Neural cell (in vitro differentiated cells): ENCODE results near the gene VEPH1. TPM values are rescaled to one million over a fixed set of nuclear protein-coding genes. Genes with fewer than 3 reads are reported as not detected.

Experiments used
- H2AFZ ChIP-seq: fragments of 200-600, 300-800 bp; sonication (generic), shearing (Covaris generic); 2 replicates; pipeline ENCODE4 v1.6.0; 2014; ENCODE audit warnings: low read depth, mild to moderate bottlenecking, antibody characterized with exemption, low read length, moderate library complexity
- H3F3A ChIP-seq: fragments of 200-600 bp; shearing (Covaris generic); 2 replicates; pipeline ENCODE4 v1.6.1; 2016; ENCODE audit warnings: mild to moderate bottlenecking, moderate library complexity, mixed read lengths, antibody characterized with exemption, low read length; ENCODE audit not compliant: insufficient read depth, poor library complexity, severe bottlenecking
- H3K27ac ChIP-seq: fragments of 200-600, 300-800 bp; sonication (generic), shearing (Covaris generic); 2 replicates; pipeline ENCODE4 v1.5.1; 2014; ENCODE audit warnings: mild to moderate bottlenecking, low read length, moderate library complexity
- H3K27me3 ChIP-seq: fragments of 300-800, 200-600 bp; sonication (generic), shearing (Covaris generic); 2 replicates; pipeline ENCODE4 v1.6.0; 2014; ENCODE audit warnings: mild to moderate bottlenecking, low read depth, low read length, moderate library complexity; ENCODE audit not compliant: insufficient read depth
- H3K36me3 ChIP-seq: fragments of 300-800, 200-600 bp; sonication (generic), shearing (Covaris generic); 2 replicates; pipeline ENCODE4 v1.5.1; 2014; ENCODE audit warnings: mild to moderate bottlenecking, antibody characterized with exemption, low read length, moderate library complexity; ENCODE audit not compliant: insufficient read depth
- H3K4me2 ChIP-seq: fragments of 300-800, 200-600 bp; sonication (generic), shearing (Covaris generic); 2 replicates; pipeline ENCODE4 v1.6.0; 2014; ENCODE audit warnings: mild to moderate bottlenecking, low read length
- H3K4me3 ChIP-seq: fragments of 300-800, 200-600 bp; sonication (generic), shearing (Covaris generic); 2 replicates; pipeline ENCODE4 v1.5.1; 2014; ENCODE audit warnings: mild to moderate bottlenecking, low read length, moderate library complexity
- H3K79me2 ChIP-seq: fragments of 200-600 bp; shearing (Covaris generic); replicated peaks from 2 replicates; pipeline ENCODE4 v1.6.0; 2014; ENCODE audit warnings: mild to moderate bottlenecking, low read length, moderate library complexity; ENCODE audit not compliant: insufficient read depth
- H3K9ac ChIP-seq: fragments of 300-800, 200-600 bp; sonication (generic), shearing (Covaris generic); 2 replicates; pipeline ENCODE4 v1.6.1; 2016; ENCODE audit warnings: mild to moderate bottlenecking, low read length, mixed read lengths
- H3K9me2 ChIP-seq: fragments of 200-600 bp; shearing (Covaris generic); 2 replicates; pipeline ENCODE4 v1.6.1; 2016; ENCODE audit warnings: mild to moderate bottlenecking, low read length, mixed read lengths; ENCODE audit not compliant: insufficient read depth
- H3K9me3 ChIP-seq: fragments of 200-600, 300-800 bp; sonication (generic), shearing (Covaris generic); 2 replicates; pipeline ENCODE4 v1.6.1; 2016; ENCODE audit warnings: mild to moderate bottlenecking, mixed run types, low read length, moderate library complexity, mixed read lengths
- H4K20me1 ChIP-seq: fragments of 200-600 bp; shearing (Covaris generic); 2 replicates; pipeline ENCODE4 v1.6.1; 2016; ENCODE audit warnings: mild to moderate bottlenecking, mixed run types; ENCODE audit not compliant: insufficient read depth
- CTCF ChIP-seq: fragments of 450-650 bp; IDR thresholded peaks from 2 replicates; pipeline ENCODE4 v1.5.1; 2014; ENCODE audit warnings: antibody characterized with exemption, mild to moderate bottlenecking, moderate library complexity; ENCODE audit not compliant: poor library complexity, severe bottlenecking
- EP300 ChIP-seq: fragments of 450-650 bp; conservative IDR thresholded peaks from 2 replicates; pipeline ENCODE4 v1.6.1; 2014; ENCODE audit warnings: antibody characterized with exemption, mild to moderate bottlenecking, moderate library complexity; ENCODE audit not compliant: poor library complexity, severe bottlenecking
- EZH2 ChIP-seq: fragments of 200-600, 300-800 bp; shearing (Covaris generic), sonication (generic); IDR thresholded peaks from 2 replicates; pipeline ENCODE4 v1.6.1; 2014; ENCODE audit warnings: antibody characterized with exemption, low read length, borderline replicate concordance, mild to moderate bottlenecking; ENCODE audit not compliant: insufficient read depth, poor library complexity, severe bottlenecking
- MXI1 ChIP-seq: fragments of 450-650 bp; conservative IDR thresholded peaks from 2 replicates; pipeline ENCODE4 v1.6.1; 2014; ENCODE audit warnings: antibody characterized with exemption, mild to moderate bottlenecking; ENCODE audit not compliant: poor library complexity, severe bottlenecking
- POLR2AphosphoS5 ChIP-seq: IDR thresholded peaks from 2 replicates; pipeline ENCODE4 v1.6.1; 2012
- RAD21 ChIP-seq: fragments of 450-650 bp; conservative IDR thresholded peaks from 2 replicates; pipeline ENCODE4 v1.6.1; 2014; ENCODE audit warnings: antibody characterized with exemption, mild to moderate bottlenecking, moderate library complexity
- REST ChIP-seq: IDR thresholded peaks from 2 replicates; pipeline ENCODE4 v1.6.1; 2012; ENCODE audit warnings: borderline replicate concordance
- SMC3 ChIP-seq: fragments of 450-650 bp; conservative IDR thresholded peaks from 2 replicates; pipeline ENCODE4 v1.6.1; 2014; ENCODE audit warnings: antibody characterized with exemption, mild to moderate bottlenecking, moderate library complexity; ENCODE audit not compliant: poor library complexity
- TAF1 ChIP-seq: IDR thresholded peaks from 2 replicates; pipeline ENCODE4 v1.6.1; 2012; ENCODE audit warnings: low read depth
- polyA plus RNA-seq: library from polyadenylated mRNA; depleted of rRNA; stranded (reverse); fragments of >200 nt; gene quantifications from 2 replicates; pipeline ENCODE4 v1.2.3, GENCODE V29; 2014

Gene VEPH1
- polyA plus RNA-seq, 1 donor from 2014 or later: 0.89 TPM

DNA sequence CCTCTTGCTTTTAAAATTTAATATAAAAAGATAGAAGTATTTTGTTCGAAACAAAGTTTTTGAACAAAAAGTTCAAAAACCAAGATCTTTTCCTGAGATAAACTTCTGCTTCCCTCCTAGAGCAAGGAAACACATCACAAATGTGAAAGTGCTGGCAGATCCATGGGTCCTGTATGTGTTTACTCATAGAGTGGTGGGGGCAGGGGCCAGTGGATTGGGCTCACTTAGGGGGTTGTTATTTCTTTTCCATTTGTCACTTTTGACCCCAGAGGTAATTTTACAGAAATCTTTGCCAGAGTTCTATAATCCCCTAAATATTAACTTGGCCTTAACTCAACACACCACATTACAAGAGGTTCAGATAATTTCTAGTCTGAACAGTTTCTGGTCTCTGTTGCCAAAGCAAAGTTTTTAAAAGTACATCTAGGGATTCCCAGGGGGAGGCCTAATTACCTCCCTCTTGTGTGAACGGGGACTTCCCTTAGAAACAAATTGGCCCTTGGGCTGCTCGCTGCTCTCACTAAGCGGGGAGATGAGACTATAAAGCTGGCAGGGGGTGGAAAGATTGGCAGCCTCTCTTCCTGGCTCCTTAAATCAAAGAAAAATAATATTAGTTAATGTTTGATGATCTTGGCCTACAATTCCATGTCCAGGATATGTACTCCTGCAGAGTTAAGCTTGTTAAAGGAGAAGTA lies 133.3 kb downstream of the VEPH1 start:
- no peak overlapping the region for H3K27ac ChIP-seq
- H2AFZ ChIP-seq: no peak overlapping the region
- no peaks in the 10 kb centered on the region for H3K79me2 ChIP-seq
- H3K9ac ChIP-seq: no peak overlapping the region
- no peaks in the 10 kb centered on the region for H3F3A ChIP-seq
- TF ChIP-seq CTCF (no peak), RAD21 (no peak), SMC3 (no peak), EZH2 (no peak), TAF1 (no peak), REST (no peak), POLR2AphosphoS5 (no peak), EP300 (no peak), MXI1 (no peak)
- no peaks in the 10 kb centered on the region for H3K27me3 ChIP-seq
- no peaks in the 10 kb centered on the region for H4K20me1 ChIP-seq
- H3K4me2 ChIP-seq: no peak overlapping the region
- H3K9me2 ChIP-seq: no peaks in the 10 kb centered on the region
- H3K4me3 ChIP-seq: no peak overlapping the region
- no peaks in the 10 kb centered on the region for H3K36me3 ChIP-seq
- no peaks in the 10 kb centered on the region for H3K9me3 ChIP-seq

GRCh38 chr3:157368171-157368570 lies 135.0 kb downstream of the VEPH1 start:
- no peak overlapping the region for H3K9ac ChIP-seq
- no peaks in the 10 kb centered on the region for H3K36me3 ChIP-seq
- no peaks in the 10 kb centered on the region for H4K20me1 ChIP-seq
- TF ChIP-seq EZH2 (no peak), CTCF (no peak), MXI1 (no peak), TAF1 (no peak), EP300 (no peak), REST (no peak), SMC3 (no peak), POLR2AphosphoS5 (no peak), RAD21 (no peak)
- no peak overlapping the region for H2AFZ ChIP-seq
- H3F3A ChIP-seq: no peaks in the 10 kb centered on the region
- H3K9me3 ChIP-seq: no peaks in the 10 kb centered on the region
- no peak overlapping the region for H3K27ac ChIP-seq
- H3K79me2 ChIP-seq: no peaks in the 10 kb centered on the region
- H3K4me2 ChIP-seq: no peak overlapping the region
- no peaks in the 10 kb centered on the region for H3K9me2 ChIP-seq
- H3K27me3 ChIP-seq: no peaks in the 10 kb centered on the region
- H3K4me3 ChIP-seq: no peak overlapping the region
